Measurements from ENCODE around the gene MYLK.

The MYLK gene

GRCh38 chr3:123683505-123684154, 200.5 kb downstream of the MYLK start:
- no peak for DNase-seq (ENCODE audit: low read depth in 1 of 2, low spot score in 1 of 2)

GRCh38 chr3:123682781-123683504, 201.2 kb downstream of the MYLK start:
- DNase-seq (ENCODE audit: low read depth in 1 of 2, low spot score in 1 of 2): no peak

- no peak for DNase-seq (ENCODE audit: low read depth in 1 of 2, low spot score in 1 of 2)
Measured at GRCh38 chr3:123682302-123682701, 201.8 kb downstream of the MYLK start.

GRCh38 chr3:123679712-123680386, 204.3 kb downstream of the MYLK start:
- no peak for DNase-seq (ENCODE audit: low read depth in 1 of 2, low spot score in 1 of 2)

- no peak for DNase-seq (ENCODE audit: low read depth in 1 of 2, low spot score in 1 of 2)
Measured at GRCh38 chr3:123678108-123678511, 206.0 kb downstream of the MYLK start.

- DNase-seq (ENCODE audit: low read depth in 1 of 2, low spot score in 1 of 2): no peak
Measured at GRCh38 chr3:123672429-123673146, 211.5 kb downstream of the MYLK start.

GRCh38 chr3:123670743-123671142, 213.4 kb downstream of the MYLK start:
- no peak for DNase-seq (ENCODE audit: low read depth in 1 of 2, low spot score in 1 of 2)

GRCh38 chr3:123668906-123669305, 215.2 kb downstream of the MYLK start:
- no peak for DNase-seq (ENCODE audit: low read depth in 1 of 2, low spot score in 1 of 2)

- no peak for DNase-seq (ENCODE audit: low read depth in 1 of 2, low spot score in 1 of 2)
Measured at GRCh38 chr3:123667784-123668183, 216.3 kb downstream of the MYLK start.

- no peak for DNase-seq (ENCODE audit: low read depth in 1 of 2, low spot score in 1 of 2)
Measured at GRCh38 chr3:123664753-123665152, 219.4 kb downstream of the MYLK start.

- no peak for DNase-seq (ENCODE audit: low read depth in 1 of 2, low spot score in 1 of 2)
Measured at GRCh38 chr3:123663977-123664376, 220.2 kb downstream of the MYLK start.

- DNase-seq (ENCODE audit: low read depth in 1 of 2, low spot score in 1 of 2): no peak
Measured at GRCh38 chr3:123661973-123662372, 222.2 kb downstream of the MYLK start.

- no peak for DNase-seq (ENCODE audit: low read depth in 1 of 2, low spot score in 1 of 2)
Measured at GRCh38 chr3:123660900-123661299, 223.2 kb downstream of the MYLK start.

GRCh38 chr3:123660141-123660675, 223.9 kb downstream of the MYLK start:
- DNase-seq (ENCODE audit: low read depth in 1 of 2, low spot score in 1 of 2): no peak

- DNase-seq (ENCODE audit: low read depth in 1 of 2, low spot score in 1 of 2): no peak
Measured at GRCh38 chr3:123658852-123659206, 225.3 kb downstream of the MYLK start.

- no peak for DNase-seq (ENCODE audit: low read depth in 1 of 2, low spot score in 1 of 2)
Measured at GRCh38 chr3:123658118-123658851, 225.8 kb downstream of the MYLK start.

GRCh38 chr3:123657568-123657967, 226.6 kb downstream of the MYLK start:
- DNase-seq (ENCODE audit: low read depth in 1 of 2, low spot score in 1 of 2): no peak

- DNase-seq (ENCODE audit: low read depth in 1 of 2, low spot score in 1 of 2): no peak
Measured at GRCh38 chr3:123657111-123657510, 227.0 kb downstream of the MYLK start.

GRCh38 chr3:123656691-123657090, 227.4 kb downstream of the MYLK start:
- no peak for DNase-seq (ENCODE audit: low read depth in 1 of 2, low spot score in 1 of 2)

- no peak for DNase-seq (ENCODE audit: low read depth in 1 of 2, low spot score in 1 of 2)
Measured at GRCh38 chr3:123656274-123656673, 227.9 kb downstream of the MYLK start.

- DNase-seq (ENCODE audit: low read depth in 1 of 2, low spot score in 1 of 2): no peak
Measured at GRCh38 chr3:123655400-123655799, 228.7 kb downstream of the MYLK start.

All from stimulated activated CD4-positive, alpha-beta T cell treated with anti-CD3 and anti-CD28 coated beads, Interleukin-15, amount 100 ng/mL, for 1 hour (primary cell).